ENCODE data around the gene ACSS1. TPM values are rescaled to one million over a fixed set of nuclear protein-coding genes. Genes with fewer than 3 reads are reported as not detected.

ACSS1 gene
- total RNA-seq, 4 donors from 2014 or later: 33.7 to 42.3 (median 38.4) TPM

- no peak for TF ChIP-seq POLR2A (IDR thresholded peaks at IDR 0.05)
- no peak for TF ChIP-seq CTCF (IDR thresholded peaks at IDR 0.05)
- 77 to 86% methylated on average over 2 of the region's 2 CpGs for WGBS, 2 donors
- intact Hi-C loops (cut with DNase I; ENCODE audit: low total_unique reads): loop anchor here (10.0 kb wide), 2 partner anchors 404 to 704 kb away; partner anchors contain the start of genes ABHD12 and ZNF337
- DNase-seq (ENCODE audit: low spot score in 2 of 2): peak in 1 of 2 donors; percentile 58
- no peak overlapping the region for H3K4me3 ChIP-seq (ENCODE audit: low read depth, poor library complexity, severe bottlenecking)
These were observed 67.1 kb downstream of the ACSS1 start for GRCh38 chr20:24990810-24991252.

- intact Hi-C loops (cut with DNase I; ENCODE audit: low total_unique reads): no loop called here
- WGBS, 2 donors: 85 to 88% methylated on average over 3 of the region's 3 CpGs
- peak in 1 of 2 donors; percentile 31 for DNase-seq (ENCODE audit: low spot score in 2 of 2)
These were observed 68.8 kb downstream of the ACSS1 start for GRCh38 chr20:24989162-24989561.

GRCh38 chr20:24987873-24988835, 69.8 kb downstream of the ACSS1 start:
- intact Hi-C loops (cut with DNase I; ENCODE audit: low total_unique reads): no loop called here
- no peak for TF ChIP-seq CTCF (IDR thresholded peaks at IDR 0.05)
- peak in 1 of 2 donors; percentile 48 for DNase-seq (ENCODE audit: low spot score in 2 of 2)
- 89 to 94% methylated on average over 7 of the region's 7 CpGs for WGBS, 2 donors
- H3K4me3 ChIP-seq (ENCODE audit: low read depth, poor library complexity, severe bottlenecking): no peak overlapping the region

More at GRCh38 chr20:24989162-24989561, 68.8 kb downstream of the ACSS1 start:
- TF ChIP-seq POLR2A (IDR thresholded peaks at IDR 0.05) (no peak), CTCF (IDR thresholded peaks at IDR 0.05) (no peak)
- H3K4me3 ChIP-seq (ENCODE audit: low read depth, poor library complexity, severe bottlenecking): no peak overlapping the region

GRCh38 chr20:24987244-24987643, 70.7 kb downstream of the ACSS1 start:
- intact Hi-C loops (cut with DNase I; ENCODE audit: low total_unique reads): no loop called here
- peak in 1 of 2 donors; percentile 26 for DNase-seq (ENCODE audit: low spot score in 2 of 2)

GRCh38 chr20:24986436-24987015, 71.4 kb downstream of the ACSS1 start:
- intact Hi-C loops (cut with DNase I; ENCODE audit: low total_unique reads): no loop called here
- peak in 1 of 2 donors; percentile 7 for DNase-seq (ENCODE audit: low spot score in 2 of 2)
- WGBS, 2 donors: 86 to 90% methylated on average over 7 of the region's 7 CpGs
- no peak overlapping the region for H3K4me3 ChIP-seq (ENCODE audit: low read depth, poor library complexity, severe bottlenecking)
- TF ChIP-seq CTCF (IDR thresholded peaks at IDR 0.05) (no peak), POLR2A (IDR thresholded peaks at IDR 0.05) (no peak)

More at GRCh38 chr20:24987244-24987643, 70.7 kb downstream of the ACSS1 start:
- WGBS, 2 donors: 92 to 95% methylated on average over 2 of the region's 2 CpGs
- TF ChIP-seq CTCF (IDR thresholded peaks at IDR 0.05) (no peak), POLR2A (IDR thresholded peaks at IDR 0.05) (no peak)
- no peak overlapping the region for H3K4me3 ChIP-seq (ENCODE audit: low read depth, poor library complexity, severe bottlenecking)
